Large intestine (tissue), 12 donors: Measurements from ENCODE around the gene OR1L1. TPM values are rescaled to one million over a fixed set of nuclear protein-coding genes. Genes with fewer than 3 reads are reported as not detected.

Source experiments
- DNase-seq, 2 donors: peaks; one replicate each; pipeline versions ENCODE4 v3.0.0 to v3.0.0-alpha.2; 2013
- H3K27ac ChIP-seq: one replicate; pipeline ENCODE4 v1.5.1; 2013; ENCODE audit warnings: low read length
- H3K27me3 ChIP-seq: 2 replicates; pipeline ENCODE4 v1.6.1; 2013; ENCODE audit warnings: low read length; ENCODE audit not compliant: control insufficient read depth, insufficient read depth
- H3K36me3 ChIP-seq: 2 replicates; pipeline ENCODE4 v1.6.1; 2013; ENCODE audit warnings: low read length; ENCODE audit not compliant: control insufficient read depth, insufficient read depth
- H3K4me1 ChIP-seq: one replicate; pipeline ENCODE4 v1.6.1; 2013; ENCODE audit warnings: low read length; ENCODE audit not compliant: control insufficient read depth, insufficient read depth
- H3K4me3 ChIP-seq: one replicate; pipeline ENCODE4 v1.5.1; 2013; ENCODE audit warnings: low read length
- H3K9me3 ChIP-seq: one replicate; pipeline ENCODE4 v1.6.1; 2013; ENCODE audit warnings: mild to moderate bottlenecking, low read depth, low read length, moderate library complexity; ENCODE audit not compliant: control insufficient read depth
- WGBS: methylation state at CpG from one replicate; pipeline ENCODE4 v1.1.5; 2013; ENCODE audit warnings: low lambda C conversion rate; ENCODE audit not compliant: insufficient coverage; 5-methylcytosine and 5-hydroxymethylcytosine counted together
- long read RNA-seq, 11 donors: transcript quantifications; one replicate each; lab custom pipeline, GENCODE V29; 2026
- polyA plus RNA-seq: library from polyadenylated mRNA; unstranded; fragments of 120-200 nt; gene quantifications from one replicate; pipeline ENCODE4 v1.2.1, GENCODE V29; 2013

Gene OR1L1, protein sequence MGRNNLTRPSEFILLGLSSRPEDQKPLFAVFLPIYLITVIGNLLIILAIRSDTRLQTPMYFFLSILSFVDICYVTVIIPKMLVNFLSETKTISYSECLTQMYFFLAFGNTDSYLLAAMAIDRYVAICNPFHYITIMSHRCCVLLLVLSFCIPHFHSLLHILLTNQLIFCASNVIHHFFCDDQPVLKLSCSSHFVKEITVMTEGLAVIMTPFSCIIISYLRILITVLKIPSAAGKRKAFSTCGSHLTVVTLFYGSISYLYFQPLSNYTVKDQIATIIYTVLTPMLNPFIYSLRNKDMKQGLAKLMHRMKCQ
- not detected for polyA plus RNA-seq
- long read RNA-seq, donor 1: 0 reads
- long read RNA-seq, donor 2: 0 reads
- long read RNA-seq, donor 3: 0 reads
- long read RNA-seq, donor 4: 0 reads
- long read RNA-seq, donor 5: 0 reads
- long read RNA-seq, donor 6: 0 reads
- long read RNA-seq, donor 7: 0 reads
- long read RNA-seq, donor 8: 0 reads
- long read RNA-seq, donor 9: 0 reads
- long read RNA-seq, donor 10: 0 reads
- long read RNA-seq, donor 11: 0 reads

DNA sequence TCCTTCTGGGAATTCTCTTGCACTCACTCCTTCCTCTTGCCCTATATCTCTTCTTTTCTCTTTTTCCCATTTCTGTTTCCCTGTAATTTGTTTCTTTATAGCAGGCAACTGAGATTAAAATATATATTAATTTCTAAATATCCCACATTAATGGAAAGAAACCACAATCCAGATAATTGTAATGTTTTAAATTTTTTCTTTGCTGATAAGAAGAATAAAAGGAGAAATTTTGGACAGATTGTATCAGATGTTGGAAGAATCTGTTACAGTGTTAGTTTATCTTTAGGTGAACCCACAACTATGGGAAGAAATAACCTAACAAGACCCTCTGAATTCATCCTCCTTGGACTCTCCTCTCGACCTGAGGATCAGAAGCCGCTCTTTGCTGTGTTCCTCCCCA is at the start of gene OR1L1:
TSS of gene OR1L1 (plus strand) at position 301 of the 400 bp plus-strand sequence. CDS start at position 301, 0 bp downstream.
- Histone ChIP-seq H3K27ac (no peak within 1 kb of the TSS), H3K9me3 (no peaks in the 10 kb centered on the region), H3K36me3 (no peaks in the 10 kb centered on the region), H3K4me1 (no peaks in the 10 kb centered on the region), H3K27me3 (no peaks in the 10 kb centered on the region), H3K4me3 (no peak within 1 kb of the TSS)
- no peak for DNase-seq
- WGBS: 67% methylated on average over 2 of the region's 2 CpGs

DNA sequence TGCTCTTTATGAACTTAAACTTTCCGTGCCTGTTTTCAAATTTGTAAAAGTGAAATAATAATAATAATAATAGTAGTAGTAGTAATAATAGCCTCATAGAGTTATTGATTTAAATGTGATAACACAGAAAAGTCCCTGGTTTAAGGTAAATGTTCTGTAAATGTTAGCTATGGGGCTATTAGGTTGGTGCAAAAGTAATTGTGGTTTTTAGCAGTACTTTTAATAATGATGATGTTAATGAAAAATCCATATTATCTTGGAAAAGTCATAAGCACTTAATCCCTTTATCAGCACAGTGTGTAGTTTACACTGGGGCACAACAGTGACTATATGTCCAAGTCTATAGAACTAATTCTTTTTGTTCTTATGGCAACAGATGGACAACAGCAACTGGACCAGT is 47.2 kb upstream of the OR1L1 start, which contains the start of gene OR1Q1:
TSS of gene OR1Q1 (plus strand) at position 377 of the 400 bp plus-strand sequence. CDS start at position 377, 0 bp downstream.
- Histone ChIP-seq H3K27ac (no peak within 1 kb of the TSS), H3K27me3 (peaks cover 3% of the 10 kb centered on the region), H3K9me3 (no peaks in the 10 kb centered on the region), H3K4me1 (no peaks in the 10 kb centered on the region), H3K36me3 (no peaks in the 10 kb centered on the region), H3K4me3 (no peak within 1 kb of the TSS)
- no peak for DNase-seq
- WGBS: 88% methylated on average over 1 of the region's 1 CpG

DNA sequence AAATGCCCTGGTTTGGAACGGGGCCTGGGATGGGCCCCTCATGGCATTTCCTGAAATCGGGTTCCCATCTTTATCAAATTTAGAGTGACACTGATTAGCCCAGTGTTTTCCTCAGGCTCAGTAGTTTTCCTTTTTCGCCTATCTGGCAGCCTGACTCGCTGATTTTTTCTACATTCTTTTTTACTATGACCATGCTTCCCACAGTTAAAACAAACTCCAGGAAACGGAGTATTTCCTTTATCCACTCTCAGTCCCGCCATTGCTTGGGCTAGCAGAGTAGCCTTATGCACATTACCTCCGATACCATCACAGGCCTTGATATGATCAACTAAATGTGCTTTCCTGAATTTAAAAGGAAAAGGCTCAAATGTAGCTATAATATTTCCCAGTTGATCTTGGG is 41.5 kb upstream of the OR1L1 start:
- H3K27ac ChIP-seq: no peak overlapping the region
- H3K9me3 ChIP-seq: no peaks in the 10 kb centered on the region
- 88% methylated on average over 2 of the region's 7 CpGs for WGBS
- no peaks in the 10 kb centered on the region for H3K36me3 ChIP-seq
- no peak overlapping the region for H3K4me3 ChIP-seq
- no peak for DNase-seq
- H3K27me3 ChIP-seq: no peaks in the 10 kb centered on the region
- H3K4me1 ChIP-seq: no peaks in the 10 kb centered on the region

- Histone ChIP-seq H3K27ac (no peak overlapping the region), H3K27me3 (no peaks in the 10 kb centered on the region), H3K9me3 (no peaks in the 10 kb centered on the region), H3K4me3 (no peak overlapping the region), H3K4me1 (no peaks in the 10 kb centered on the region), H3K36me3 (no peaks in the 10 kb centered on the region)
- no CpG with 5 or more reads among the region's 2 CpGs for WGBS
- no peak for DNase-seq
Measured at GRCh38 chr9:122642226-122642625, 19.3 kb upstream of the OR1L1 start.

- no CpG with 5 or more reads among the region's 1 CpG for WGBS
- no peaks in the 10 kb centered on the region for H3K36me3 ChIP-seq
- no peak overlapping the region for H3K4me3 ChIP-seq
- H3K27ac ChIP-seq: no peak overlapping the region
- DNase-seq: no peak
- H3K4me1 ChIP-seq: no peaks in the 10 kb centered on the region
- H3K27me3 ChIP-seq: no peaks in the 10 kb centered on the region
- no peaks in the 10 kb centered on the region for H3K9me3 ChIP-seq
Measured at GRCh38 chr9:122656378-122656777, 5.1 kb upstream of the OR1L1 start.

DNA sequence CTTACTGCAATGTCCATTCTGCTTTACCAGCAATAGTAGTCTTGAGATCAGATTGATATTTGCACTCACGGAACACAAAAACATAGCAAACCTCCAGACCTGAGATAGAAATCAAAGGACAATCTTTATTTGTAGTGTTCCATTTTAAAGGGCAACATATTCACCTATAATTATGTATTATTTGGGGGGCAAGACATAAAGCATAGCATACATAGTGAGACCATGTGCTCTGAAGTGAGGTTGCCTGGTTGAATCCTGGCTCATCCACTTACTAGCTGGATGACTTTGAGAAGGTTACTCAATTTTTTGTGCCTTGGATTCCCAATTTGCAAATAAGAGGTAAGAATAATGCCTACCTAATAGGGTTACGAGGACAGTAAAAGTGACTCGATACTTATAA is 4.0 kb upstream of the OR1L1 start, which contains the start of gene OR1B1:
TSS of gene OR1B1 (minus strand) at position 101 of the 400 bp plus-strand sequence.
- no peak within 1 kb of the TSS for H3K27ac ChIP-seq
- no peaks in the 10 kb centered on the region for H3K27me3 ChIP-seq
- no peaks in the 10 kb centered on the region for H3K36me3 ChIP-seq
- no peak within 1 kb of the TSS for H3K4me3 ChIP-seq
- DNase-seq: no peak
- no peaks in the 10 kb centered on the region for H3K4me1 ChIP-seq
- H3K9me3 ChIP-seq: no peaks in the 10 kb centered on the region
- WGBS: 83% methylated on average over 2 of the region's 3 CpGs

- Histone ChIP-seq H3K27ac (no peak overlapping the region), H3K4me3 (no peak overlapping the region), H3K4me1 (peaks cover 5% of the 10 kb centered on the region), H3K27me3 (no peaks in the 10 kb centered on the region), H3K36me3 (no peaks in the 10 kb centered on the region), H3K9me3 (peaks cover 9% of the 10 kb centered on the region)
- DNase-seq: peak; percentile 28 to 62
- 0% methylated on average over 1 of the region's 2 CpGs for WGBS
Measured at GRCh38 chr9:122672481-122672880, 11.0 kb downstream of the OR1L1 start.

DNA sequence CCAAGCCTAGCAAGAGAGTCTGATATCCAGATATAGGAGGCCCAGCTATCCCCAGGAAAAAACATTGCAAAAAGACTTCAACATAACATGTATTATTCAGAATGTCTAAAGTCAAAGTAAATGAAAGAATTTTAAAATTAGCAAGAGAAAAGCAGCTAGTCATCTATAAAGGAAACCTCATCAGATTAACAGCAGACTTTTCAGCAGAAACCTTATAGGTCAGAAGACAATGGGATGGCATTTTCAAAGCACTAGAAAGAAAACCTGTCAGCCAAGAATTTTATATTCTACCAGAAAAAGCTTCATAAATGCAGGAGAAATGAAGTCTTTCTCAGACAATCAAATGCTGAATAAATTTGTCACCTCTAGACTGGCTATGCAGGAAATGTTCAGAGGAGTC is 23.3 kb downstream of the OR1L1 start:
- H3K27me3 ChIP-seq: no peaks in the 10 kb centered on the region
- no peaks in the 10 kb centered on the region for H3K4me1 ChIP-seq
- H3K9me3 ChIP-seq: no peaks in the 10 kb centered on the region
- H3K27ac ChIP-seq: no peak overlapping the region
- H3K4me3 ChIP-seq: no peak overlapping the region
- H3K36me3 ChIP-seq: no peaks in the 10 kb centered on the region
- no peak for DNase-seq

GRCh38 chr9:122695696-122696095 is 34.2 kb downstream of the OR1L1 start:
- Histone ChIP-seq H3K4me1 (no peaks in the 10 kb centered on the region), H3K36me3 (no peaks in the 10 kb centered on the region), H3K27me3 (no peaks in the 10 kb centered on the region), H3K4me3 (no peak overlapping the region), H3K27ac (no peak overlapping the region), H3K9me3 (no peaks in the 10 kb centered on the region)
- DNase-seq: no peak
- WGBS: 100% methylated on average over 1 of the region's 1 CpG
